ENCODE measurements around the gene HTT. TPM values are rescaled to one million over a fixed set of nuclear protein-coding genes. Genes with fewer than 3 reads are reported as not detected.

The HTT gene
- total RNA-seq, 1 donor from 2014 or later, result 43.8 TPM

DNA sequence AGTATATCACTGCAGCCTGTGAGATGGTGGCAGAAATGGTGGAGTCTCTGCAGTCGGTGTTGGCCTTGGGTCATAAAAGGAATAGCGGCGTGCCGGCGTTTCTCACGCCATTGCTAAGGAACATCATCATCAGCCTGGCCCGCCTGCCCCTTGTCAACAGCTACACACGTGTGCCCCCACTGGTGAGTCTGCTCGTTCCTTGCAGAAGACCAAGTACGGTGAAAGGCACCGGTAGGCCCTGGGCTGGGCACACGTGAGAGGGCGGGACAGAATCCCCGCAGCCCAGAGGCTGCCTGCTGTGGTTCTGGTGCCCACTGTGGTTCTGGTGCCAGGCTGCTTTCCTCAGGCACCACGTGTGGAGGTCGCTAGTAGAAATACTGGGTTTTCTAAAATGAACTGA is 143.3 kb downstream of the HTT start:
- DNase-seq (ENCODE audit: low read depth), result no peak
- TF ChIP-seq, protein P1, sequence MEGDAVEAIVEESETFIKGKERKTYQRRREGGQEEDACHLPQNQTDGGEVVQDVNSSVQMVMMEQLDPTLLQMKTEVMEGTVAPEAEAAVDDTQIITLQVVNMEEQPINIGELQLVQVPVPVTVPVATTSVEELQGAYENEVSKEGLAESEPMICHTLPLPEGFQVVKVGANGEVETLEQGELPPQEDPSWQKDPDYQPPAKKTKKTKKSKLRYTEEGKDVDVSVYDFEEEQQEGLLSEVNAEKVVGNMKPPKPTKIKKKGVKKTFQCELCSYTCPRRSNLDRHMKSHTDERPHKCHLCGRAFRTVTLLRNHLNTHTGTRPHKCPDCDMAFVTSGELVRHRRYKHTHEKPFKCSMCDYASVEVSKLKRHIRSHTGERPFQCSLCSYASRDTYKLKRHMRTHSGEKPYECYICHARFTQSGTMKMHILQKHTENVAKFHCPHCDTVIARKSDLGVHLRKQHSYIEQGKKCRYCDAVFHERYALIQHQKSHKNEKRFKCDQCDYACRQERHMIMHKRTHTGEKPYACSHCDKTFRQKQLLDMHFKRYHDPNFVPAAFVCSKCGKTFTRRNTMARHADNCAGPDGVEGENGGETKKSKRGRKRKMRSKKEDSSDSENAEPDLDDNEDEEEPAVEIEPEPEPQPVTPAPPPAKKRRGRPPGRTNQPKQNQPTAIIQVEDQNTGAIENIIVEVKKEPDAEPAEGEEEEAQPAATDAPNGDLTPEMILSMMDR (IDR thresholded peaks at IDR 0.05; ENCODE audit: insufficient read depth, low read length, poor library complexity, severe bottlenecking), result no peak
- Histone ChIP-seq H3K36me3 (ENCODE audit: control insufficient read depth, insufficient read depth, low read length) (peaks cover 4% of the 10 kb centered on the region), H3K4me3 (ENCODE audit: low read depth, low read length) (no peak overlapping the region), H3K27me3 (ENCODE audit: control insufficient read depth, insufficient read depth, low read length) (no peaks in the 10 kb centered on the region)

DNA sequence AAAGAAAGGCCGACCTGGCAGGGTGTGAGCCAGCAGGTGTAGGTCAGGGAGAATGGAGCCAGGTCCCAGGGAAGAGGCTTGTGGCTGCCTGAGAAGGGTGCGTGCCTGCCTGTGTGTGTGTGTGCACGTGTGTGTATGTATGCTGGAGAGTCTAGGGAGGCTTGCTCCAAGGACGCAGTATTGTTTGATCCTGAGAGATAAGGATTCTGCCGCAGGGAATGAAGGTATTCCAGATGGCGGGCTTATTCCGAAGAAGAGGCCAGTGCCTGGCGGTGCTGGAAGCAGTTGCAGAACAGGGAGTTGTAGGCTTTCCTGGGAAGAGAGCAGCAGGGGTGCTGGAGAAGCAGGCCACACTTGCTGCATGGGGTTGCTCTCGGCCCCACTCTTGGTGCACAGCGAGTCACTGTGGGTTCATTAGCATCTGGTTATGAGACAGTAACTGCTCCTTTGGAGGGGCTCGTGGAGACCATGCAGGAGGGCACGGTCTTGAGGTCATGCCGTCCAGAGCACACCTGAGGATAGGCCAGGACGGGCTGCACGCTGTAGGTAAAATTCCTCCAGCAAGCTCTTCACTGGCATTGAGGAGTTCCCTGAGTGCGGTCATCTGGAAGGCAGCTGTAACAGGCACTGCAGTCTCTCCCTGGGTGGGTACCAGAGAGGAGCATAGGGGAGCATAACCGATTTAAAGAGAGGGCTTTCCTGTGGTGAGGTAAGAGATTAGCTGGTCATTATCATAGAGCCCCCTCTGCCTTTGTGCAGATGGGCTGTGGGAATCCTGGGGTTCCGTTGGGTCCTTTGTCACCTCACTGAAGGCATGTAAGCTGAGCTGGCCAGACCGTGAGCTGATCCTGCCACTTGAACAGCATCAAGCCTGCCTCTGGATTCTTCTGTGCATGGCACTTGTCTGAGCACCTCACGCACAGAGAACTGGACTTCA is 144.6 kb downstream of the HTT start:
- Histone ChIP-seq H3K27me3 (ENCODE audit: control insufficient read depth, insufficient read depth, low read length) (no peaks in the 10 kb centered on the region), H3K4me3 (ENCODE audit: low read depth, low read length) (no peak overlapping the region), H3K36me3 (ENCODE audit: control insufficient read depth, insufficient read depth, low read length) (peaks cover 2% of the 10 kb centered on the region)
- no peak for DNase-seq (ENCODE audit: low read depth)
- TF ChIP-seq, protein P1 (IDR thresholded peaks at IDR 0.05; ENCODE audit: insufficient read depth, low read length, poor library complexity, severe bottlenecking), result no peak

DNA sequence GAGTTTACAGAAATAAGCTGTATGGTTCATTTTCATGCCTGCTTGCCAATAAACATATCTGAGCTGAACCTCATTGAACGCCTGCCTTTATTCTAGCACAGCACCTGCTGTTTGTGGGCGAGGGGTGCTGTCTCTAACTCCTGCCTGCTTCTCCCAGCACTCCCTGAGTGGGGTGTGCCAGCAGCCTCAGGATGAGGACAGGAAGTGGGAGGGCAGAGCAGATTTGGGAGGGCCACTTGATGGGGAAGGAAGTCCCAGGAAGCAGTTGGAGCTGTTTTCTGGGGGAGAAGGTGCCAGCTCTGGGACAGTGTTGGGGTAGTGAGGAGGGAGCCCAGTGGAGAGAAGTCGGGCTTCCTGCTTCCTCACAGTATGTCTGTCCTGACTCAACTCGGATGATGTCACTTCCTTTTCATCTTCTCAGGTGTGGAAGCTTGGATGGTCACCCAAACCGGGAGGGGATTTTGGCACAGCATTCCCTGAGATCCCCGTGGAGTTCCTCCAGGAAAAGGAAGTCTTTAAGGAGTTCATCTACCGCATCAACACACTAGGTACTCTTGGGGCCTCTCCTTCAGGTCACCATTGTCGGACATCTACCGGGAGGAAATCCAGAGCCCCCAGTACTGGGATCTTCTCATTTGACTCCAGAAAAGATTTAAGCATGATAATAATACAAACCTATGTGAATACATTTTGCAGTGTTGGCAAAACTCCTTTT is 145.4 kb downstream of the HTT start:
- no peak for DNase-seq (ENCODE audit: low read depth)
- Histone ChIP-seq H3K36me3 (ENCODE audit: control insufficient read depth, insufficient read depth, low read length) (peaks cover 2% of the 10 kb centered on the region), H3K27me3 (ENCODE audit: control insufficient read depth, insufficient read depth, low read length) (no peaks in the 10 kb centered on the region), H3K4me3 (ENCODE audit: low read depth, low read length) (no peak overlapping the region)
- TF ChIP-seq, protein P1 (IDR thresholded peaks at IDR 0.05; ENCODE audit: insufficient read depth, low read length, poor library complexity, severe bottlenecking), result no peak

DNA sequence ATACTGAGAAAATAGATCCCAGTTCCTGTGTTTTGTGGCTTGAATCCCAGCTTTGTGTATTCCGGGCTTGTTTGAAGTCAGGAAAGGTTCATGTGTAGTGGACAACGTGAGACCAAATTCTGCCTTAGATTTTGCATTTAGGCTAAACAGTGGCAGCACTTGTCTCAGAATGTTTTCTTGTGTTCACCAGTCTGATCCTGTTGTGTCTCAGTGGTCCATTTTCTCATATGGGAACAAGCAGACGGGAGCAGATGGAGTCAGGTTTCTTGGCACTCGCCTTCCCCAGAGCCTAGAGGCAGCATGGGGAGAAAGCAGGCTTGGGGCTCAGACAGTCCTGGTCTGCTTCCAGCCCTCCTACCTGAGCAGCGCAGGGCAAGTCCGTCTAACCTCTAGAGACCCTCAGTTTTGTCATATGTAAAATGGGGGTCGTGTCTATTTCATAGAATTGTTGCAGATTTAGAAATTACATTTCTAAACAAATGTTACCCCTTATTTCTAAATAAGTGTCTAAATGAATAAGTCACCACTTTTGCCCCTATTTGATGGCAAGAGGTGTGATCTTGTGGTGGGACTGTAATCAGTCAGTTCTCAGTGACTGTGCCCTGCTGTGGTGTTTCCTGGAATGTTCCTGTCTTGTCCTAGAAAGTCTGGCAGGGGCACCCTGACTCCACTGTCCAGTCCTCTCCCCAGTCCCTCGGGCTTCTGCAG is 146.1 kb downstream of the HTT start:
- no peak overlapping the region for H3K4me3 ChIP-seq (ENCODE audit: low read depth, low read length)
- TF ChIP-seq, protein P1 (IDR thresholded peaks at IDR 0.05; ENCODE audit: insufficient read depth, low read length, poor library complexity, severe bottlenecking), result no peak
- DNase-seq (ENCODE audit: low read depth), result no peak
- H3K27me3 ChIP-seq (ENCODE audit: control insufficient read depth, insufficient read depth, low read length), result no peaks in the 10 kb centered on the region
- peaks cover 2% of the 10 kb centered on the region for H3K36me3 ChIP-seq (ENCODE audit: control insufficient read depth, insufficient read depth, low read length)

DNA sequence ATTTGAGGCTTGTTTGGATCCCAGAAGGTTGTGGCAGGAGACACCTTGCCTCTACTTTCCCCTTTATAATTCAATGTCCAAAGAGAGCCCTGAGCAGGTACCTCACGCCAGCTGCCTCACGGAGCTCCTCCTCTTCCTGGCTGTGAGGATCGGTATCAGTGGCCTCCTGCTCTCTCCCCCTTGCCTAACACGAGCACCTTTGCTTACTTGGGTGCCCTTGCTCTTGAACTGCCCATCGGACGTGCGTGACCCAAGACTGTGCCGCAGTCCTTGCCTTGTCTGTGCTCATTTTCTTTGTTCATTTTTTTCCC is 146.7 kb downstream of the HTT start:
- H3K27me3 ChIP-seq (ENCODE audit: control insufficient read depth, insufficient read depth, low read length), result no peaks in the 10 kb centered on the region
- TF ChIP-seq, protein P1 (IDR thresholded peaks at IDR 0.05; ENCODE audit: insufficient read depth, low read length, poor library complexity, severe bottlenecking), result no peak
- DNase-seq (ENCODE audit: low read depth), result no peak
- no peak overlapping the region for H3K4me3 ChIP-seq (ENCODE audit: low read depth, low read length)
- peaks cover 2% of the 10 kb centered on the region for H3K36me3 ChIP-seq (ENCODE audit: control insufficient read depth, insufficient read depth, low read length)

Measured in kidney epithelial cell (primary cell).